CD8-positive, alpha-beta memory T cell (primary cell): ENCODE data around the gene TUBB1. TPM values are rescaled to one million over a fixed set of nuclear protein-coding genes. Genes with fewer than 3 reads are reported as not detected.

Experiments
- CTCF ChIA-PET: fragments of 350-600 bp; sonication (Branson Sonifier 250); formaldehyde crosslinking; loops from one replicate; lab custom pipeline; 2021; ENCODE audit warnings: antibody characterized with exemption; lab: Charles Lee
- POLR2A ChIA-PET: fragments of 350-600 bp; sonication (Branson Sonifier 250); formaldehyde crosslinking; loops from one replicate; lab custom pipeline; 2021; ENCODE audit warnings: antibody characterized with exemption; lab: Charles Lee
- DNase-seq, 5 donors: peaks; one replicate each; pipeline versions ENCODE4 v3.0.0 to v3.0.0-alpha.2; 2020 to 2022; ENCODE audit warnings: mixed read lengths in 1 of 5
- H3K27ac ChIP-seq: one replicate; pipeline ENCODE4 v1.7.0; 2013; ENCODE audit warnings: low read depth, mild to moderate bottlenecking, low read length, moderate library complexity
- H3K27me3 ChIP-seq: 2 replicates; pipeline ENCODE4 v1.7.0; 2013; ENCODE audit warnings: low read length, mild to moderate bottlenecking; ENCODE audit not compliant: insufficient read depth, poor library complexity, severe bottlenecking
- H3K36me3 ChIP-seq: 2 replicates; pipeline ENCODE4 v1.7.0; 2013; ENCODE audit warnings: mild to moderate bottlenecking, low read length, moderate library complexity; ENCODE audit not compliant: insufficient read depth
- H3K4me1 ChIP-seq: 2 replicates; pipeline ENCODE4 v1.7.0; 2013; ENCODE audit warnings: mild to moderate bottlenecking, low read length, moderate library complexity; ENCODE audit not compliant: insufficient read depth
- H3K4me3 ChIP-seq: 2 replicates; pipeline ENCODE4 v1.7.0; 2013; ENCODE audit warnings: mild to moderate bottlenecking, low read length
- H3K9me3 ChIP-seq: 2 replicates; pipeline ENCODE4 v1.7.0; 2013; ENCODE audit warnings: mild to moderate bottlenecking, low read length
- H3K27ac Mint-ChIP-seq, 8 donors: one replicate each; pipeline ENCODE4 v1.8.0; 2020 to 2021; ENCODE audit warnings: mixed read lengths in 8 of 8, mild to moderate bottlenecking in 6 of 8, inconsistent platforms in 3 of 8, moderate library complexity in 3 of 8
- H3K27me3 Mint-ChIP-seq, 2 donors: one replicate each; pipeline ENCODE4 v1.8.0; 2020 to 2021; ENCODE audit warnings: mixed read lengths in 2 of 2, mild to moderate bottlenecking in 1 of 2, moderate library complexity in 1 of 2
- H3K36me3 Mint-ChIP-seq, 3 donors: one replicate each; pipeline ENCODE4 v1.8.0; 2020 to 2021; ENCODE audit warnings: mixed read lengths in 3 of 3, inconsistent platforms in 1 of 3, mild to moderate bottlenecking in 1 of 3
- H3K4me1 Mint-ChIP-seq, 3 donors: one replicate each; pipeline ENCODE4 v1.8.0; 2020 to 2021; ENCODE audit warnings: mixed read lengths in 3 of 3, inconsistent platforms in 1 of 3, mild to moderate bottlenecking in 1 of 3
- H3K4me3 Mint-ChIP-seq, 7 donors: one replicate each; pipeline ENCODE4 v1.8.0; 2020 to 2021; ENCODE audit warnings: mixed read lengths in 7 of 7, mild to moderate bottlenecking in 6 of 7, moderate library complexity in 4 of 7, inconsistent platforms in 2 of 7
- H3K9me3 Mint-ChIP-seq, 5 donors: one replicate each; pipeline ENCODE4 v1.8.0; 2020 to 2022; ENCODE audit warnings: mixed read lengths in 5 of 5, mild to moderate bottlenecking in 3 of 5, moderate library complexity in 2 of 5, inconsistent platforms in 1 of 5
- polyA plus RNA-seq: library from polyadenylated mRNA; unstranded; fragments of 300-500 nt; fragmentation: Illumina TruSeq; gene quantifications from one replicate; pipeline ENCODE4 v1.2.3, GENCODE V29; 2021
- total RNA-seq, 2 experiments: library from RNA; stranded (reverse); gene quantifications; one replicate each; pipeline ENCODE4 v1.2.3, GENCODE V29; 2021

Gene TUBB1
- total RNA-seq (not detected), polyA plus RNA-seq (0.10 TPM)

- Mint-ChIP-seq H3K9me3 (no peaks in the 10 kb centered on the region), H3K4me1 (peaks cover 23 to 25% (median 24%) of the 10 kb centered on the region in 3 donors), H3K27me3 (no peaks in the 10 kb centered on the region), H3K27ac (peak within 1 kb of the TSS in 2 of 8 donors; percentile 54 to 92), H3K4me3 (no peak within 1 kb of the TSS), H3K36me3 (peaks cover 0 to 31% (median 10%) of the 10 kb centered on the region in 3 donors)
- Histone ChIP-seq H3K27ac (peak within 1 kb of the TSS; percentile 16), H3K4me3 (no peak within 1 kb of the TSS), H3K36me3 (peaks cover under 1% of the 10 kb centered on the region), H3K27me3 (no peaks in the 10 kb centered on the region), H3K9me3 (no peaks in the 10 kb centered on the region), H3K4me1 (peaks cover 20% of the 10 kb centered on the region)
- CTCF ChIA-PET, result no interaction called here
- no peak for DNase-seq
- POLR2A ChIA-PET, result no interaction called here
Observed at GRCh38 chr20:59019217-59019616, at the start of gene TUBB1. TSS of gene TUBB1 (plus strand) at chr20:59019429. CDS start at chr20:59019523, 94 bp downstream.

GRCh38 chr20:58969439-58969838 lies 49.8 kb upstream of the TUBB1 start:
- peaks cover 8 to 23% of the 10 kb centered on the region in 2 donors for H3K27me3 Mint-ChIP-seq
- ChIA-PET POLR2A (no interaction called here), CTCF (no interaction called here)

GRCh38 chr20:58970146-58970545 lies 49.1 kb upstream of the TUBB1 start:
- CTCF ChIA-PET, result no interaction called here
- H3K9me3 Mint-ChIP-seq, result peaks cover 0 to 6% (median 2%) of the 10 kb centered on the region in 5 donors
- no peaks in the 10 kb centered on the region for H3K4me1 Mint-ChIP-seq
- H3K27me3 Mint-ChIP-seq, result peaks cover 5 to 23% of the 10 kb centered on the region in 2 donors
- H3K36me3 Mint-ChIP-seq, result peaks cover 0 to 2% (median 0%) of the 10 kb centered on the region in 3 donors
- no peak overlapping the region for H3K4me3 ChIP-seq
- H3K27ac Mint-ChIP-seq, result no peak overlapping the region
- POLR2A ChIA-PET, result no interaction called here
- H3K36me3 ChIP-seq, result no peaks in the 10 kb centered on the region
- no peaks in the 10 kb centered on the region for H3K27me3 ChIP-seq
- H3K4me3 Mint-ChIP-seq, result no peak overlapping the region
- no peaks in the 10 kb centered on the region for H3K4me1 ChIP-seq
- no peak overlapping the region for H3K27ac ChIP-seq
- DNase-seq, result no peak
- no peaks in the 10 kb centered on the region for H3K9me3 ChIP-seq

More at GRCh38 chr20:58969439-58969838, 49.8 kb upstream of the TUBB1 start:
- H3K4me1 Mint-ChIP-seq, result no peaks in the 10 kb centered on the region
- H3K4me1 ChIP-seq, result no peaks in the 10 kb centered on the region
- no peak overlapping the region for H3K27ac Mint-ChIP-seq
- H3K9me3 ChIP-seq, result no peaks in the 10 kb centered on the region
- H3K27me3 ChIP-seq, result no peaks in the 10 kb centered on the region
- H3K36me3 ChIP-seq, result no peaks in the 10 kb centered on the region
- peaks cover 0 to 3% (median 0%) of the 10 kb centered on the region in 3 donors for H3K36me3 Mint-ChIP-seq
- H3K27ac ChIP-seq, result no peak overlapping the region
- H3K9me3 Mint-ChIP-seq, result peaks cover 0 to 3% (median 2%) of the 10 kb centered on the region in 5 donors
- DNase-seq, result no peak
- no peak overlapping the region for H3K4me3 ChIP-seq
- H3K4me3 Mint-ChIP-seq, result no peak overlapping the region

GRCh38 chr20:58971429-58971828 lies 47.8 kb upstream of the TUBB1 start:
- Histone ChIP-seq H3K27ac (no peak overlapping the region), H3K9me3 (no peaks in the 10 kb centered on the region), H3K4me3 (no peak overlapping the region), H3K27me3 (no peaks in the 10 kb centered on the region), H3K4me1 (no peaks in the 10 kb centered on the region), H3K36me3 (no peaks in the 10 kb centered on the region)
- peaks cover 0 to 9% (median 0%) of the 10 kb centered on the region in 3 donors for H3K36me3 Mint-ChIP-seq
- ChIA-PET POLR2A (interaction anchor here (0.6 kb wide), 1 partner anchor 286 kb away, joined by 3 read pairs; no protein-coding TSS in a partner anchor), CTCF (no interaction called here)
- H3K27ac Mint-ChIP-seq, result no peak overlapping the region
- H3K4me3 Mint-ChIP-seq, result no peak overlapping the region
- peaks cover 0 to 19% (median 13%) of the 10 kb centered on the region in 5 donors for H3K9me3 Mint-ChIP-seq
- peaks cover 8 to 23% of the 10 kb centered on the region in 2 donors for H3K27me3 Mint-ChIP-seq
- H3K4me1 Mint-ChIP-seq, result no peaks in the 10 kb centered on the region
- no peak for DNase-seq

GRCh38 chr20:58973179-58973578 lies 46.0 kb upstream of the TUBB1 start:
- Histone ChIP-seq H3K36me3 (no peaks in the 10 kb centered on the region), H3K27me3 (no peaks in the 10 kb centered on the region), H3K27ac (no peak overlapping the region), H3K4me3 (no peak overlapping the region), H3K4me1 (no peaks in the 10 kb centered on the region), H3K9me3 (no peaks in the 10 kb centered on the region)
- Mint-ChIP-seq H3K27me3 (peaks cover 8 to 19% of the 10 kb centered on the region in 2 donors), H3K4me3 (no peak overlapping the region), H3K27ac (no peak overlapping the region), H3K4me1 (no peaks in the 10 kb centered on the region), H3K36me3 (peaks cover 0 to 14% (median 0%) of the 10 kb centered on the region in 3 donors), H3K9me3 (peaks cover 0 to 23% (median 18%) of the 10 kb centered on the region in 5 donors)
- ChIA-PET POLR2A (interaction anchor here (0.5 kb wide), 1 partner anchor 33 kb away, joined by 4 read pairs; no protein-coding TSS in a partner anchor), CTCF (no interaction called here)
- DNase-seq, result no peak

GRCh38 chr20:58973866-58974265 lies 45.4 kb upstream of the TUBB1 start:
- H3K4me3 ChIP-seq, result no peak overlapping the region
- peaks cover 0 to 23% (median 18%) of the 10 kb centered on the region in 5 donors for H3K9me3 Mint-ChIP-seq
- H3K9me3 ChIP-seq, result no peaks in the 10 kb centered on the region
- DNase-seq, result no peak
- peaks cover 0 to 17% (median 0%) of the 10 kb centered on the region in 3 donors for H3K36me3 Mint-ChIP-seq
- peaks cover 8 to 13% of the 10 kb centered on the region in 2 donors for H3K27me3 Mint-ChIP-seq
- H3K4me1 Mint-ChIP-seq, result no peaks in the 10 kb centered on the region
- no peak overlapping the region for H3K27ac Mint-ChIP-seq
- no peaks in the 10 kb centered on the region for H3K27me3 ChIP-seq
- no peaks in the 10 kb centered on the region for H3K4me1 ChIP-seq
- ChIA-PET CTCF (no interaction called here), POLR2A (interaction anchor here (0.5 kb wide), 1 partner anchor 33 kb away, joined by 4 read pairs; no protein-coding TSS in a partner anchor)
- H3K27ac ChIP-seq, result no peak overlapping the region
- H3K36me3 ChIP-seq, result no peaks in the 10 kb centered on the region
- no peak overlapping the region for H3K4me3 Mint-ChIP-seq

GRCh38 chr20:58975353-58975752 lies 43.9 kb upstream of the TUBB1 start:
- Mint-ChIP-seq H3K27ac (no peak overlapping the region), H3K4me3 (peak overlapping the region in 1 of 7 donors; percentile 27), H3K4me1 (no peaks in the 10 kb centered on the region), H3K9me3 (peaks cover 0 to 21% (median 18%) of the 10 kb centered on the region in 5 donors), H3K36me3 (peaks cover 0 to 17% (median 0%) of the 10 kb centered on the region in 3 donors), H3K27me3 (peaks cover under 1 to 8% of the 10 kb centered on the region in 2 donors)
- DNase-seq, result no peak
- H3K27me3 ChIP-seq, result no peaks in the 10 kb centered on the region
- no peaks in the 10 kb centered on the region for H3K36me3 ChIP-seq
- CTCF ChIA-PET, result no interaction called here
- H3K4me3 ChIP-seq, result no peak overlapping the region
- no peak overlapping the region for H3K27ac ChIP-seq
- H3K9me3 ChIP-seq, result no peaks in the 10 kb centered on the region
- no peaks in the 10 kb centered on the region for H3K4me1 ChIP-seq
- POLR2A ChIA-PET, result no interaction called here

- no peaks in the 10 kb centered on the region for H3K4me1 Mint-ChIP-seq
- Histone ChIP-seq H3K4me1 (no peaks in the 10 kb centered on the region), H3K9me3 (no peaks in the 10 kb centered on the region), H3K27ac (no peak overlapping the region), H3K27me3 (no peaks in the 10 kb centered on the region), H3K4me3 (no peak overlapping the region), H3K36me3 (no peaks in the 10 kb centered on the region)
- ChIA-PET POLR2A (no interaction called here), CTCF (no interaction called here)
- peaks cover 0 to 17% (median 0%) of the 10 kb centered on the region in 3 donors for H3K36me3 Mint-ChIP-seq
- peaks cover 0 to 3% of the 10 kb centered on the region in 2 donors for H3K27me3 Mint-ChIP-seq
- H3K27ac Mint-ChIP-seq, result peak overlapping the region in 2 of 8 donors; percentile 41 to 59
- peak overlapping the region in 1 of 7 donors; percentile 67 for H3K4me3 Mint-ChIP-seq
- DNase-seq, result no peak
- H3K9me3 Mint-ChIP-seq, result peaks cover 0 to 21% (median 18%) of the 10 kb centered on the region in 5 donors
Observed at GRCh38 chr20:58976061-58976730, 43.0 kb upstream of the TUBB1 start.
